Transverse colon (tissue), 4 donors: ENCODE results near the gene TNFRSF12A. TPM values are rescaled to one million over a fixed set of nuclear protein-coding genes. Genes with fewer than 3 reads are reported as not detected.

ENCODE experiments used
- DNase-seq: peaks from one replicate; pipeline ENCODE4 v3.0.0-alpha.2; 2019
- H3K27ac ChIP-seq, 4 donors: fragments of 200-600 bp; sonication (generic); 2 replicates each; pipeline ENCODE4 v1.5.1; 2016 to 2018; ENCODE audit warnings: inconsistent platforms in 4 of 4
- H3K27me3 ChIP-seq: fragments of 200-600 bp; sonication (generic); 2 replicates; pipeline ENCODE4 v1.5.1; 2017; ENCODE audit warnings: inconsistent platforms
- H3K36me3 ChIP-seq, 4 donors: fragments of 200-600 bp; sonication (generic); 2 replicates each; pipeline ENCODE4 v1.5.1; 2017 to 2019; ENCODE audit warnings: inconsistent platforms in 4 of 4
- H3K4me1 ChIP-seq, 4 donors: fragments of 200-600 bp; sonication (generic); 2 replicates each; pipeline ENCODE4 v1.5.1; 2017 to 2020; ENCODE audit warnings: inconsistent platforms in 4 of 4
- H3K4me3 ChIP-seq, 4 donors: fragments of 200-600 bp; sonication (generic); 1 replicate in 1 of 4; 2 replicates in 3 of 4; pipeline versions ENCODE4 v1.5.1 to v1.6.1; 2017 to 2019; ENCODE audit warnings: inconsistent platforms in 4 of 4
- H3K9me3 ChIP-seq, 2 donors: fragments of 200-600 bp; sonication (generic); 2 replicates each; pipeline ENCODE4 v1.5.1; 2017 to 2019; ENCODE audit warnings: inconsistent platforms in 2 of 2
- CTCF ChIP-seq, 5 experiments: fragments of 200-600 bp in 3 of 5; fragments of 450-650 bp in 2 of 5; sonication (generic) in 3 of 5; IDR thresholded peaks; 1 replicate in 2 of 5; 2 replicates in 3 of 5; pipeline ENCODE4 v1.5.1; 2016 to 2017; ENCODE audit warnings: antibody characterized with exemption in 5 of 5, inconsistent platforms in 3 of 5, mild to moderate bottlenecking in 2 of 5, moderate library complexity in 1 of 5
- EP300 ChIP-seq: sonication (generic); formaldehyde crosslinking; IDR thresholded peaks from one replicate; pipeline ENCODE4 v1.6.1; 2017; ENCODE audit warnings: antibody characterized with exemption, low read depth
- POLR2A ChIP-seq: fragments of 450-650 bp; IDR thresholded peaks from one replicate; pipeline ENCODE4 v1.6.1; 2016; ENCODE audit warnings: antibody characterized with exemption, mild to moderate bottlenecking, moderate library complexity
- POLR2AphosphoS5 ChIP-seq, 3 donors: sonication (generic); formaldehyde crosslinking; IDR thresholded peaks; one replicate each; pipeline ENCODE4 v1.6.1; 2016; ENCODE audit warnings: antibody characterized with exemption in 3 of 3
- WGBS, 2 donors: methylation state at CpG; one replicate each; pipeline ENCODE4 v1.1.5; 2018; ENCODE audit warnings: low coverage in 1 of 2; 5-methylcytosine and 5-hydroxymethylcytosine counted together
- in situ Hi-C, 4 donors: fragments of 200-750 bp; cut with MboI; loops; one replicate each; pipeline versions ENCODE4 v1.15.0 to v1.15.1; 2017; ENCODE audit warnings: low sequenced_read_pairs in 3 of 4, low pct_ligation_motif_present in 1 of 4, low pct_unique_long_range_greater_than_20kb in 1 of 4
- intact Hi-C: fragments of 100-400 bp; cut with DNase I; formaldehyde crosslinking; loops from one replicate; pipeline ENCODE4 v1.15.1; 2023; ENCODE audit warnings: low total_unique reads
- total RNA-seq, 4 donors: library from RNA; depleted of rRNA; stranded (reverse); fragments of >200 nt; gene quantifications; one replicate each; pipeline ENCODE4 v1.1.0, GENCODE V29; 2016

TNFRSF12A gene
- total RNA-seq, 4 donors from 2014 or later, result 13.3 to 50.5 (median 19.9) TPM

GRCh38 chr16:3012828-3013420 lies 7.2 kb upstream of the TNFRSF12A start, which contains the start of gene CLDN9:
Gene CLDN9 (plus strand): TSS chr16:3012923. CDS start chr16:3013363, 440 bp downstream.
- Histone ChIP-seq H3K27ac (no peak within 1 kb of the TSS), H3K4me3 (no peak within 1 kb of the TSS), H3K36me3 (no peaks in the 10 kb centered on the region), H3K9me3 (no peaks in the 10 kb centered on the region), H3K27me3 (peaks cover 59% of the 10 kb centered on the region), H3K4me1 (peaks cover 4 to 28% (median 8%) of the 10 kb centered on the region in 4 donors)
- intact Hi-C loops (no loop called here), in situ Hi-C loops (no loop called here)
- WGBS, 2 donors, result 8 to 51% methylated on average over 4 to 18 of the region's 27 CpGs
- TF ChIP-seq POLR2A (peak; percentile 15), EP300 (no peak), CTCF (IDR thresholded peaks at IDR 0.05) (no peak), POLR2AphosphoS5 (IDR thresholded peaks at IDR 0.05) (peak in 1 of 3 donors; percentile 26)
- peak; percentile 63 for DNase-seq

GRCh38 chr16:3013491-3013951 lies 6.6 kb upstream of the TNFRSF12A start:
- no peak for DNase-seq
- intact Hi-C loops (no loop called here), in situ Hi-C loops (no loop called here)
- H3K27ac ChIP-seq, result no peak overlapping the region
- no peak overlapping the region for H3K4me3 ChIP-seq
- 70% methylated on average over 4 of the region's 27 CpGs; no CpG with 5 or more reads in 1 of the 2 donors for WGBS, 2 donors
- peaks cover 60% of the 10 kb centered on the region for H3K27me3 ChIP-seq
- H3K4me1 ChIP-seq, result peaks cover 3 to 28% (median 5%) of the 10 kb centered on the region in 4 donors
- no peaks in the 10 kb centered on the region for H3K9me3 ChIP-seq
- no peak for TF ChIP-seq EP300
- TF ChIP-seq POLR2A, result no peak
- TF ChIP-seq CTCF (IDR thresholded peaks at IDR 0.05), result no peak
- TF ChIP-seq POLR2AphosphoS5 (IDR thresholded peaks at IDR 0.05), result no peak
- H3K36me3 ChIP-seq, result no peaks in the 10 kb centered on the region

GRCh38 chr16:3013998-3014690 lies 6.0 kb upstream of the TNFRSF12A start:
- Histone ChIP-seq H3K27ac (no peak overlapping the region), H3K4me3 (no peak overlapping the region), H3K4me1 (peaks cover 3 to 25% (median 4%) of the 10 kb centered on the region in 4 donors), H3K27me3 (peaks cover 60% of the 10 kb centered on the region), H3K36me3 (no peaks in the 10 kb centered on the region), H3K9me3 (no peaks in the 10 kb centered on the region)
- WGBS, 2 donors, result 70% methylated on average over 12 of the region's 12 CpGs; no CpG with 5 or more reads in 1 of the 2 donors
- no peak for DNase-seq
- TF ChIP-seq CTCF (IDR thresholded peaks at IDR 0.05) (no peak), POLR2AphosphoS5 (IDR thresholded peaks at IDR 0.05) (no peak), EP300 (no peak), POLR2A (no peak)
- in situ Hi-C loops, result no loop called here
- intact Hi-C loops, result no loop called here

DNA sequence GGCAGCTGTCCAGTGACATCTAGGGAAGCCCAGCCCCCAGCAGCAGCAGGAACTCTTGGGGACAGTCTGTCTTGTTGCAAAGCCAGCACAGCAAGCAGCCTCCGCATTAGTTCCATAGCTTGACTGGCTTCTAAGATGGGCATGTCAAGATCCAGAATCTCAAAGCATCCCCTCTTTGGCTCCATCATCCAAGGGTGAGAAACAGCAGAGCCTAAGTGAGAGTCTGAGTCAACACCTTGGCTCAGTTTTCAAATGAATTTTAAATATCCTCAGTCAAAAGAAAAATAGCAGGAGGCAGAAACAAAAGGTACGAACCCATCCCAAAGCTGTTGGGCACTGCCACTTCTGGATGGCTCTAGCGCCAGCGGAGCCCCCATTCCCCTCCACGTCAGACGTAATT lies 5.2 kb upstream of the TNFRSF12A start:
- peaks cover 3 to 25% (median 10%) of the 10 kb centered on the region in 4 donors for H3K4me1 ChIP-seq
- intact Hi-C loops, result no loop called here
- WGBS, 2 donors, result 90% methylated on average over 6 of the region's 6 CpGs; no CpG with 5 or more reads in 1 of the 2 donors
- no peaks in the 10 kb centered on the region for H3K9me3 ChIP-seq
- H3K4me3 ChIP-seq, result no peak overlapping the region
- DNase-seq, result no peak
- TF ChIP-seq EP300, result no peak
- no peak for TF ChIP-seq POLR2AphosphoS5 (IDR thresholded peaks at IDR 0.05)
- TF ChIP-seq CTCF (IDR thresholded peaks at IDR 0.05), result no peak
- H3K27me3 ChIP-seq, result peaks cover 53% of the 10 kb centered on the region
- no peaks in the 10 kb centered on the region for H3K36me3 ChIP-seq
- in situ Hi-C loops, result no loop called here
- no peak overlapping the region for H3K27ac ChIP-seq
